HepG2 (cell line): ENCODE measurements around the gene CLCN1. TPM values are rescaled to one million over a fixed set of nuclear protein-coding genes. Genes with fewer than 3 reads are reported as not detected.

ENCODE experiments used
- ATAC-seq: fragments of 200-7000 bp; cut with Tn5 transposase; 3 replicates; pipeline ENCODE4 v1.9.1; 2020; ENCODE audit warnings: mild to moderate bottlenecking, moderate library complexity
- BruUV-seq: library from RNA; stranded (reverse); fragments of 400-500 nt; replicated peaks from 2 replicates; lab custom pipeline; 2021; lab: Mats Ljungman, UMichigan
- CTCF ChIA-PET: fragments of 300-600 bp; formaldehyde crosslinking; extraction: SDS; loops from one replicate; lab custom pipeline; 2021; ENCODE audit warnings: low total read pairs, inconsistent platforms, low intra/inter-chr PET ratio; lab: Yijun Ruan, JAX
- POLR2A ChIA-PET: fragments of 350-600 bp; sonication (Branson Sonifier 250); formaldehyde crosslinking; loops from one replicate; lab custom pipeline; 2020; ENCODE audit warnings: antibody characterized with exemption, inconsistent platforms; lab: Yijun Ruan, JAX
- DNase-seq: peaks from one replicate; pipeline ENCODE4 v3.0.0-alpha.2; 2015; ENCODE audit warnings: low spot score
- FAIRE-seq: peaks from 3 replicates; lab custom pipeline; 2011; peaks lifted over from hg19 to GRCh38; lab: Jason Lieb, UNC
- H2AFZ ChIP-seq: one replicate; pipeline ENCODE4 v1.6.1; 2011; ENCODE audit warnings: low read length, inconsistent platforms
- H3K27ac ChIP-seq: fragments of 300-600 bp; 3 replicates; pipeline ENCODE4 v1.8.0; 2011; ENCODE audit warnings: mixed run types, mild to moderate bottlenecking, mixed read lengths, low read length, inconsistent platforms; ENCODE audit not compliant: insufficient read depth; ENCODE audit errors: extremely low read length
- H3K27me3 ChIP-seq, 2 experiments: fragments of 200-600 bp in 1 of 2; 2 replicates in 1 of 2; 3 replicates in 1 of 2; pipeline versions ENCODE4 v1.6.0 to v1.8.0; 2011; ENCODE audit warnings: low read length in 2 of 2, mild to moderate bottlenecking in 2 of 2, moderate library complexity in 2 of 2, inconsistent platforms in 1 of 2; ENCODE audit not compliant: insufficient read depth in 2 of 2, control insufficient read depth in 1 of 2
- H3K36me3 ChIP-seq, 2 experiments: fragments of 200-600 bp in 1 of 2; replicated peaks in 1 of 2; 2 replicates in 1 of 2; 3 replicates in 1 of 2; pipeline versions ENCODE4 v1.5.1 to v1.8.0; 2011; ENCODE audit warnings: low read length in 2 of 2, inconsistent platforms in 1 of 2; ENCODE audit not compliant: insufficient read depth in 2 of 2, control insufficient read depth in 1 of 2
- H3K4me1 ChIP-seq: 2 replicates; pipeline ENCODE4 v1.5.1; 2012; ENCODE audit warnings: low read length, inconsistent platforms; ENCODE audit not compliant: insufficient read depth
- H3K4me2 ChIP-seq: 2 replicates; pipeline ENCODE4 v1.6.0; 2011; ENCODE audit warnings: low read depth, low read length, inconsistent platforms
- H3K4me3 ChIP-seq, 3 experiments: fragments of 200-600 bp in 1 of 3; sonication (generic), shearing (Covaris generic) in 1 of 3; replicated peaks in 1 of 3; 2 replicates each; pipeline ENCODE4 v1.5.1; 2011 to 2016; ENCODE audit warnings: low read length in 3 of 3, inconsistent platforms in 2 of 3, low read depth in 2 of 3, mild to moderate bottlenecking in 2 of 3, control low read depth in 1 of 3, mixed read lengths in 1 of 3; ENCODE audit not compliant: insufficient read depth in 1 of 3
- H3K79me2 ChIP-seq: one replicate; pipeline ENCODE4 v1.6.1; 2011; ENCODE audit warnings: low read length, inconsistent platforms; ENCODE audit not compliant: insufficient read depth
- H3K9ac ChIP-seq: 2 replicates; pipeline ENCODE4 v1.6.0; 2011; ENCODE audit warnings: mild to moderate bottlenecking, low read depth, low read length, inconsistent platforms; ENCODE audit not compliant: insufficient read depth
- H3K9me3 ChIP-seq: 2 replicates; pipeline ENCODE4 v1.5.1; 2012; ENCODE audit warnings: mild to moderate bottlenecking, low read length
- H4K20me1 ChIP-seq: 2 replicates; pipeline ENCODE4 v1.6.0; 2011; ENCODE audit warnings: inconsistent platforms, mild to moderate bottlenecking, low read length, moderate library complexity; ENCODE audit not compliant: insufficient read depth
- FLYWCH1 ChIP-seq: sonication (generic); formaldehyde crosslinking; IDR thresholded peaks from 2 replicates; pipeline ENCODE4 v1.8.1; 2023; ENCODE audit warnings: mild to moderate bottlenecking, missing genetic modification reagents
- FOXA1 ChIP-seq, 2 experiments: fragments of 450-650 bp in 1 of 2; sonication (generic) in 1 of 2; formaldehyde crosslinking in 1 of 2; IDR thresholded peaks; 2 replicates each; pipeline versions ENCODE4 v1.4.0 to v1.6.1; 2016 to 2020; ENCODE audit warnings: missing genetic modification reagents in 1 of 2
- GTF2F1 ChIP-seq: fragments of 150-350 bp; IDR thresholded peaks from 2 replicates; pipeline ENCODE4 v1.6.1; 2014; ENCODE audit warnings: low read length
- HIVEP1 ChIP-seq: sonication (generic); formaldehyde crosslinking; IDR thresholded peaks from 2 replicates; pipeline ENCODE4 v1.4.0; 2020; ENCODE audit warnings: mild to moderate bottlenecking, missing genetic modification reagents
- MEF2D ChIP-seq: sonication (generic); formaldehyde crosslinking; IDR thresholded peaks from 2 replicates; pipeline ENCODE4 v1.5.1; 2020; ENCODE audit warnings: mild to moderate bottlenecking, missing genetic modification reagents
- MYC ChIP-seq: sonication (generic); formaldehyde crosslinking; IDR thresholded peaks from 2 replicates; pipeline ENCODE4 v1.9.0; 2021; ENCODE audit warnings: missing genetic modification reagents, borderline replicate concordance
- MYNN ChIP-seq: sonication (generic); formaldehyde crosslinking; IDR thresholded peaks from 2 replicates; pipeline ENCODE4 v1.4.0; 2020; ENCODE audit warnings: mild to moderate bottlenecking, low read depth, missing genetic modification reagents
- PHF8 ChIP-seq: sonication (generic); formaldehyde crosslinking; IDR thresholded peaks from 2 replicates; pipeline ENCODE4 v1.5.0; 2020; ENCODE audit warnings: missing genetic modification reagents
- SOX13 ChIP-seq, 3 experiments: fragments of 450-650 bp in 1 of 3; sonication (generic) in 1 of 3; formaldehyde crosslinking in 1 of 3; IDR thresholded peaks in 2 of 3; conservative IDR thresholded peaks in 1 of 3; 2 replicates each; pipeline versions ENCODE4 v1.5.0 to v1.6.1; 2016 to 2020; ENCODE audit warnings: antibody characterized with exemption in 1 of 3, mild to moderate bottlenecking in 1 of 3, missing compliant biosample characterization in 1 of 3, missing genetic modification reagents in 1 of 3, moderate library complexity in 1 of 3
- SPEN ChIP-seq: sonication (generic); formaldehyde crosslinking; IDR thresholded peaks from 2 replicates; pipeline ENCODE4 v1.5.1; 2020; ENCODE audit warnings: low read depth, mild to moderate bottlenecking, missing genetic modification reagents
- ZBTB7B ChIP-seq: sonication (generic); formaldehyde crosslinking; IDR thresholded peaks from 2 replicates; pipeline ENCODE4 v1.4.0; 2020; ENCODE audit warnings: missing genetic modification reagents
- ZNF274 ChIP-seq: sonication (generic); formaldehyde crosslinking; IDR thresholded peaks from 2 replicates; pipeline ENCODE4 v1.5.1; 2020; ENCODE audit warnings: mild to moderate bottlenecking, missing genetic modification reagents
- ZNF326 ChIP-seq: sonication (generic); formaldehyde crosslinking; IDR thresholded peaks from 2 replicates; pipeline ENCODE4 v1.4.0; 2020; ENCODE audit warnings: missing genetic modification reagents, borderline replicate concordance
- ZNF333 ChIP-seq: sonication (generic); formaldehyde crosslinking; IDR thresholded peaks from 2 replicates; pipeline ENCODE4 v1.4.0; 2020; ENCODE audit warnings: mild to moderate bottlenecking, missing genetic modification reagents, borderline replicate concordance
- ZNF460 ChIP-seq: sonication (generic); formaldehyde crosslinking; IDR thresholded peaks from 2 replicates; pipeline ENCODE4 v1.5.1; 2020; ENCODE audit warnings: missing genetic modification reagents, mild to moderate bottlenecking, borderline replicate concordance
- ZNF547 ChIP-seq: sonication (generic); formaldehyde crosslinking; IDR thresholded peaks from 2 replicates; pipeline ENCODE4 v1.5.1; 2020; ENCODE audit warnings: mild to moderate bottlenecking, missing genetic modification reagents
- ZNF563 ChIP-seq: sonication (generic); formaldehyde crosslinking; IDR thresholded peaks from 2 replicates; pipeline ENCODE4 v1.8.0; 2022; ENCODE audit warnings: mild to moderate bottlenecking, moderate library complexity, missing genetic modification reagents
- ZNF572 ChIP-seq: sonication (generic); formaldehyde crosslinking; IDR thresholded peaks from 2 replicates; pipeline ENCODE4 v1.5.1; 2020; ENCODE audit warnings: mild to moderate bottlenecking, missing genetic modification reagents
- ZNF629 ChIP-seq: sonication (generic); formaldehyde crosslinking; conservative IDR thresholded peaks from 2 replicates; pipeline ENCODE4 v1.5.0; 2020; ENCODE audit warnings: missing genetic modification reagents
- ZNF790 ChIP-seq: sonication (generic); formaldehyde crosslinking; IDR thresholded peaks from 2 replicates; pipeline ENCODE4 v1.8.0; 2022; ENCODE audit warnings: missing genetic modification reagents, mild to moderate bottlenecking, borderline replicate concordance
- WGBS: methylation state at CpG from one replicate; pipeline ENCODE4 v1.1.6; 2017; ENCODE audit warnings: low lambda C conversion rate; 5-methylcytosine and 5-hydroxymethylcytosine counted together
- in situ Hi-C: cut with HindIII; loops from 2 replicates; pipeline ENCODE4 v1.10.0; 2017; ENCODE audit warnings: low pct_unique_long_range_greater_than_20kb; ENCODE audit not compliant: extremely low pct_ligation_motif_present
- intact Hi-C: fragments of 100-400 bp; cut with micrococcal nuclease; formaldehyde crosslinking; loops from one replicate; pipeline ENCODE4 v1.10.0; 2022; ENCODE audit not compliant: unreplicated experiment
- polyA plus RNA-seq, 8 experiments: library from polyadenylated mRNA; depleted of rRNA in 3 of 8; stranded (reverse) in 7 of 8; unstranded in 1 of 8; fragments of >200 nt; fragmentation: Illumina TruSeq in 4 of 8; extraction: Trizol in 4 of 8; gene quantifications; 2 replicates each; pipeline versions ENCODE4 v1.2.1 to v1.2.3, GENCODE V29; 2011 to 2016; ENCODE audit warnings: low read depth in 4 of 8, missing spikeins in 1 of 8, mixed read lengths in 1 of 8; ENCODE audit not compliant: insufficient read depth in 1 of 8
- total RNA-seq, 5 experiments: library from RNA; depleted of rRNA; stranded (reverse); fragments of >200 nt; fragmentation: Illumina TruSeq; extraction: Trizol; gene quantifications; 2 replicates each; pipeline ENCODE4 v1.2.3, GENCODE V29; 2016; ENCODE audit warnings: low read depth in 1 of 5
- TF ChIP-seq, protein P1 (sequence below): sonication (generic); formaldehyde crosslinking; IDR thresholded peaks from 2 replicates; pipeline ENCODE4 v1.4.0; 2020; ENCODE audit warnings: mild to moderate bottlenecking, missing genetic modification reagents
- TF ChIP-seq, protein P2 (sequence below): sonication (generic); formaldehyde crosslinking; conservative IDR thresholded peaks from 2 replicates; pipeline ENCODE4 v1.4.0; 2020; ENCODE audit warnings: missing genetic modification reagents

The CLCN1 gene
- total and polyA plus RNA-seq, 2 of the 13 experiments (the other 11 are each of a cell fraction or from before 2014, with no cell fraction given) = 0.01 TPM; not detected in 1

- Histone ChIP-seq H3K79me2 (peaks cover 12% of the 10 kb centered on the region), H3K27ac (peak within 1 kb of the TSS; percentile 89), H3K9me3 (no peaks in the 10 kb centered on the region), H3K9ac (peak within 1 kb of the TSS; percentile 88), H3K27me3 (no peaks in the 10 kb centered on the region), H3K4me2 (peak within 1 kb of the TSS; percentile 86), H4K20me1 (peaks cover 5% of the 10 kb centered on the region; the same call in 1 of the 2 replicates), H2AFZ (peak within 1 kb of the TSS; percentile 54), H3K4me1 (peaks cover 49% of the 10 kb centered on the region), H3K36me3 (peaks cover 0 to 3% of the 10 kb centered on the region in 2 experiments; a peak in 1 of 5 replicates), H3K4me3 (peak within 1 kb of the TSS; percentile 94 to 98 (median 98))
- WGBS = 0% methylated on average over 13 of the region's 72 CpGs
- BruUV-seq = no TSS peak
- DNase-seq (peak; percentile 84), ATAC-seq (peak; percentile 87), FAIRE-seq (no peak)
- POLR2A ChIA-PET = interaction anchor here (0.8 to 4.0 kb wide), 7 partner anchors 10 to 117 kb away, joined by 3 to 20 read pairs (median 10); partner anchors contain the start of genes CASP2, EPHA1 and GSTK1
- intact Hi-C loops (loop anchor here (1.0 to 2.0 kb wide), 4 partner anchors 14 to 96 kb away; partner anchors contain the start of genes EPHA1 and TMEM139), in situ Hi-C loops (loop anchor here (5.0 to 25.0 kb wide), 2 partner anchors 36 to 531 kb away; partner anchors contain the start of gene TCAF1)
- CTCF ChIA-PET = interaction anchor here (0.7 to 2.8 kb wide), 2 partner anchors 28 to 36 kb away, joined by 3 to 24 read pairs; no protein-coding TSS in a partner anchor
- TF ChIP-seq, protein P1, sequence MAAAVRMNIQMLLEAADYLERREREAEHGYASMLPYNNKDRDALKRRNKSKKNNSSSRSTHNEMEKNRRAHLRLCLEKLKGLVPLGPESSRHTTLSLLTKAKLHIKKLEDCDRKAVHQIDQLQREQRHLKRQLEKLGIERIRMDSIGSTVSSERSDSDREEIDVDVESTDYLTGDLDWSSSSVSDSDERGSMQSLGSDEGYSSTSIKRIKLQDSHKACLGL = peak; percentile 30; the same call in 1 of the 2 replicates
- TF ChIP-seq GTF2F1 = no peak
- TF ChIP-seq FOXA1 (IDR thresholded peaks at IDR 0.05) = no peak
- TF ChIP-seq FOXA1 (CRISPR knock-in tag; IDR thresholded peaks at IDR 0.05) = no peak
- peak; percentile 84; the same call in 1 of the 2 replicates for TF ChIP-seq ZNF572 (CRISPR knock-in tag)
- TF ChIP-seq ZNF326 (CRISPR knock-in tag) = no peak
- 0 out of 2 replicates have a peak, but pooled peaks have one; percentile 17 for TF ChIP-seq MYC (CRISPR knock-in tag)
- TF ChIP-seq ZNF460 (CRISPR knock-in tag) = no peak
- no peak for TF ChIP-seq ZNF629
- TF ChIP-seq SOX13 (IDR thresholded peaks at IDR 0.05) = no peak
- peak in 1 of 2 experiments; percentile 12; a peak in 1 of 4 replicates for TF ChIP-seq SOX13 (CRISPR knock-in tag; conservative IDR thresholded peaks at IDR 0.05 in 1 of 2, IDR thresholded peaks at IDR 0.05 in 1 of 2)
- peak; percentile 96 for TF ChIP-seq ZNF563
- TF ChIP-seq SPEN (CRISPR knock-in tag) = 0 out of 2 replicates have a peak, but pooled peaks have one; percentile 27
- 0 out of 2 replicates have a peak, but pooled peaks have one; percentile 13 for TF ChIP-seq ZNF274 (CRISPR knock-in tag)
- TF ChIP-seq HIVEP1 = peak; percentile 62; the same call in 1 of the 2 replicates
- peak; percentile 86 for TF ChIP-seq PHF8 (CRISPR knock-in tag)
- peak; percentile 96; the same call in 1 of the 2 replicates for TF ChIP-seq ZNF790 (CRISPR knock-in tag)
- 0 out of 2 replicates have a peak, but pooled peaks have one; percentile 15 for TF ChIP-seq MYNN (CRISPR knock-in tag)
- 0 out of 2 replicates have a peak, but pooled peaks have one; percentile 28 for TF ChIP-seq ZBTB7B (CRISPR knock-in tag)
- 0 out of 2 replicates have a peak, but pooled peaks have one; percentile 33 for TF ChIP-seq FLYWCH1 (CRISPR knock-in tag)
- TF ChIP-seq, protein P2, sequence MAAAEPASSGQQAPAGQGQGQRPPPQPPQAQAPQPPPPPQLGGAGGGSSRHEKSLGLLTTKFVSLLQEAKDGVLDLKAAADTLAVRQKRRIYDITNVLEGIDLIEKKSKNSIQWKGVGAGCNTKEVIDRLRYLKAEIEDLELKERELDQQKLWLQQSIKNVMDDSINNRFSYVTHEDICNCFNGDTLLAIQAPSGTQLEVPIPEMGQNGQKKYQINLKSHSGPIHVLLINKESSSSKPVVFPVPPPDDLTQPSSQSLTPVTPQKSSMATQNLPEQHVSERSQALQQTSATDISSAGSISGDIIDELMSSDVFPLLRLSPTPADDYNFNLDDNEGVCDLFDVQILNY (CRISPR knock-in tag) = no peak
- TF ChIP-seq MEF2D (CRISPR knock-in tag) = no peak
- TF ChIP-seq ZNF547 = peak; percentile 19; the same call in 1 of the 2 replicates
- TF ChIP-seq ZNF333 (CRISPR knock-in tag) = peak; percentile 92; the same call in 1 of the 2 replicates
Observed at GRCh38 chr7:143380646-143381426, 64.9 kb downstream of the CLCN1 start, which contains the start of gene ZYX. Gene ZYX (plus strand): TSS chr7:143381345. CDS start chr7:143381572, 227 bp downstream.
